GM21786 (cell line): Measurements from ENCODE around the gene PIP5K1B.

Experiments
- ATAC-seq: cut with Tn5 transposase; IDR thresholded peaks from one replicate; pipeline ENCODE4 v1.9.1; 2021; ENCODE audit not compliant: unreplicated experiment

PIP5K1B gene

GRCh38 chr9:68707801-68708488 is 2.9 kb downstream of the PIP5K1B start:
- no peak for ATAC-seq

- no peak for ATAC-seq
Observed at GRCh38 chr9:68708513-68708912, 3.5 kb downstream of the PIP5K1B start.

GRCh38 chr9:68709291-68710110 is 4.5 kb downstream of the PIP5K1B start:
- no peak for ATAC-seq

GRCh38 chr9:68710111-68710471 is 5.1 kb downstream of the PIP5K1B start:
- no peak for ATAC-seq

- ATAC-seq, result no peak
Observed at GRCh38 chr9:68711281-68711680, 6.2 kb downstream of the PIP5K1B start.

- ATAC-seq, result no peak
Observed at GRCh38 chr9:68711932-68712331, 6.9 kb downstream of the PIP5K1B start.

GRCh38 chr9:68714416-68715180 is 9.6 kb downstream of the PIP5K1B start:
- no peak for ATAC-seq

- ATAC-seq, result no peak
Observed at GRCh38 chr9:68715181-68715456, 10.1 kb downstream of the PIP5K1B start.

GRCh38 chr9:68717552-68718443 is 12.8 kb downstream of the PIP5K1B start:
- ATAC-seq, result no peak

- ATAC-seq, result no peak
Observed at GRCh38 chr9:68719847-68720246, 14.8 kb downstream of the PIP5K1B start.

GRCh38 chr9:68720656-68721313 is 15.7 kb downstream of the PIP5K1B start:
- no peak for ATAC-seq

- no peak for ATAC-seq
Observed at GRCh38 chr9:68721666-68722330, 16.8 kb downstream of the PIP5K1B start.

GRCh38 chr9:68725070-68725469 is 20.0 kb downstream of the PIP5K1B start:
- no peak for ATAC-seq

- ATAC-seq, result no peak
Observed at GRCh38 chr9:68726489-68726888, 21.4 kb downstream of the PIP5K1B start.

GRCh38 chr9:68727636-68728035 is 22.6 kb downstream of the PIP5K1B start:
- no peak for ATAC-seq

- ATAC-seq, result no peak
Observed at GRCh38 chr9:68728731-68729130, 23.7 kb downstream of the PIP5K1B start.

- ATAC-seq, result no peak
Observed at GRCh38 chr9:68730570-68731235, 25.7 kb downstream of the PIP5K1B start.

GRCh38 chr9:68731857-68732256 is 26.8 kb downstream of the PIP5K1B start:
- ATAC-seq, result no peak

- no peak for ATAC-seq
Observed at GRCh38 chr9:68732405-68733020, 27.5 kb downstream of the PIP5K1B start.
